NCI-H2081 treated with DMSO at 0.1 percent for 48 hours (cell line): Measurements from ENCODE around the gene GRAMD4.

Experiments
- DNase-seq: peaks from one replicate; lab custom pipeline; 2025; lab: John Stamatoyannopoulos, UW

Gene GRAMD4

DNA sequence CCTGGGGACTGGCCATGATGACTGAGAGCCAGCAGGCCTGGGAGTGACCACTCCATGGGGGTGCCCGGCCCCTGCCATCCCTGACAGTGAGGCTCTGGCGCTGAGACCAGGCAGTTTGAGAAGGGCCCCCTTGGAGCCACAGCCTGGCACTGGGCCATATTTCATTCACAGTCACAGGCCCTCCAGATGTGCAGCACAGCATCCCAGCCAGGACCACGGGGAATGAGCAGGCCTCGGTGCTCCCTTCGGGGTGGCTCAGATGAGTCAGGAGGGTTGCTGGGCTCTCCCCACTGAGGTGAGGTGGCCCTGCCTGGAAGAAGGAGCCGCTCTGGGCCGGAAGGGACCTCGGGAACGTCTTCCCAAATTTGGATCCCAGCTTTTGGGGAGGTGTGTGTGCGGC is 53.0 kb downstream of the GRAMD4 start:
- DNase-seq = no peak

DNA sequence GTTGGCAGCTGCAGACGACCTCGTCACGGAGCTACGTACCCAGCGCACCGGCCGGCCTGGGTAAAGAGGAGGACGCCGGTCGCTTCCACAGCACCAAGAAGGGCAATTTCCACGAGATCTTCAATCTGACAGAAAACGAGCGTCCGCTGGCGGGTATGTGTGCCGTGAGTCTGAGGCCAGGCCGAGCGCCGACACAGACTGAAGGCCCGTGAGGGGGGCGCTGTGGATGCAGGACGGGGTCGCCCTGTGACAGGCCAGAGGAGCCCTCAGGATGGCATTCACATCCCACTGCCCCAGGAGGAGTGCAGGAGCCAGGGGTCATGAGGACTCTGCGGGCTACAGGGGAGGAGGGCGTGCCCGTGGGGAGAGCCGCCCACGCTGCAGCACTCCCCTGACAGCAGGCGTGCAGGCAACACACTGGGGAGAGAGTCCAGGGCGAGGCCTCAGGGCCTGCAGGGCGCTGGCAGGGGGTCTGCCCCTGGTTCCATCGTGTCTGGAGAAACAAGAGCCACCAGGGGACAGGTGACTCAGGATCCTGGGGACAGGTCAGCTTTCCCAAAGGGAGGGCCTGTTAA is 53.6 kb downstream of the GRAMD4 start:
- no peak for DNase-seq

DNA sequence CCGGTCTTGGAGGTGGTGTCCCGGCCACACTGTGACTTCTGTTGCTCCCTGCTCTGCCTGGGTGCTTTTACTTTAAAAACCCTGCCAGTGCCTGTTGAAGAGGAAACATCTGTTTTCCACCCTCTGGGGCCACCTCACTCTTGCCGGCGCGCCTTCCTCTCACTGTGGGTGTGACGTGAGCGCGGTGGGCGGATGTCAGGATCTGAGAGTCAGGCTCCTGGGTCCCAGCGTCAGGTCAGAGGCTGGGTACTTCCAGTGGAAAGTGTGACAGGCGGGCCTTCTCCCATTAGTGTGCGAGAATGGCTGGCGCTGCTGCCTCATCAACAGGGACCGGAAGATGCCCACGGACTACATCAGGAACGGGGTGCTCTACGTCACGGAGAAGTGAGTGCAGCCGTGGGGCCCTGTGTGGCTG is 54.2 kb downstream of the GRAMD4 start:
- no peak for DNase-seq

DNA sequence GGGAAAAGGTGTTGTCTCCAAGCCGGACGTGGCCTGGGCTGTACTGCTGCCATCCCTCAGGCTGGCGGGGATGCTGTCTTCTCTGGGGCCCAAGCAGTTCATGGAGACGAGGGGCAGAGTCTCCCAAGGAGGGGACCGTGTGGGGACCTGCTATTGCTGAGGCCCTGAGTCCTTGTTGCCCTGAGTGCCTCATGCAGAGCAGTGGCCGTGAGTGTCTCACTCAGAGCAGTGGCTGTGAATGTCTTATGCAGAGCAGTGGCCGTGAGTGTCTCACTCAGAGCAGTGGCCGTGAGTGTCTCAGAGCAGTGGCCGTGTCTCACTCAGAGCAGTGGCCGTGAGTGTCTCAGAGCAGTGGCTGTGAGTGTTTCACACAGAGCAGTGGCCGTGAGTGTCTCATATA is 54.7 kb downstream of the GRAMD4 start:
- no peak for DNase-seq

DNA sequence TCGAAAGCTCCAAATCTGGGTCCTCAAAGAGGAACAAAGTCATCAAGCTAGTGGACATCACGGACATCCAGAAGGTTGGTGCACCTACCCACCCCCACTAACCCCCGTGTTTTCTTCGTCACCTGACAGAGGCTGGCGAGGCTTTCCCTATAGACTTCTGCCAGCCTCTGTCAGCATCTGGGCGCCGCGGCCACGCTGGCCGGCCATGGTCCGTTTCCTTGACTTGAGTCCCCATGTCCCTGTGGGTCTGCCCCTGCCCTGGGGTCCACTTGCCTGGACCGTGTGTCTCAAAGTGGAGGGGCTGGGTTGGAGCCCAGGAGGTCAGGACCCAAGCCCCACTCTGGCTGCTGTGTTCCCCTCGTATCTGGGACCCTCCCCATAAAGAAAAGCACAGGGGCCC is 55.3 kb downstream of the GRAMD4 start:
- no peak for DNase-seq

DNA sequence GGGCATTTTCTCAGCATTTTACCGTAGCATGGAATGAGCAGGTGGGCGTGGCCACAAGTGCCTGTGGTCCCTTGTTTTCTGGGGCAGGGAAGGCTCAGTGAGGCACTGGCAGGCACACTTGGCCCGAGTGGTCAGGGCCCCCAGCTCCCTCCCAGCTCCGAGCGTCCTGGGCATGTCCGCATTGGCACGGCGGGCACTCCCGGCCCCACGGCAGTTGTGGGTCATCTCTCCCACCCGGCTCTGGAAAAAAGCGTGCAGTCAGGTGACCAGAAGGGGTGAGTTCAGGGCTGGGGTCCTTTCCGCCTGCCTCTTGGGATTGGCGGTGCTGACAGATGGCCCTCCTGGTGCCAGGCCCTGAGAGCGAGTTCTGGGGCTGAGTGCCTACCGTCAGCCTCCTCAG is 55.8 kb downstream of the GRAMD4 start:
- no peak for DNase-seq

DNA sequence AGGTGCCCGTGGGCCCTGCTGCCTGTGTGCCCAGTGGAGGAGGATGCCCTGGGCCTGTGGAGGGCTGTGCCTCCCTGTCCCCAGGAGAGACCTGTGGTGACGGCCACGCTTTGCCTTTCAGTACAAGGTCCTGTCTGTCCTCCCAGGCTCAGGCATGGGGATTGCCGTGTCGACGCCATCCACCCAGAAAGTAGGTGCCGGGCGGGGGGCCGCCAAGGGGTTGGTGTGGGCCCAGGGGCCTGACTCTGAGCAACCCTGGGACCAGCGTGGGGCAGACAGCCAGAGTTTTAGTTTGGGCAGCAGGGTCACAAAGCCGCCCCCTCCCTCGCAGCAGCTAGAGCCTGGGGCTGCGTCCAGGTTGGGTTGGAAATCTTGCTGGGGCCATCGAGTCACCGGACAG is 56.3 kb downstream of the GRAMD4 start:
- no peak for DNase-seq

DNA sequence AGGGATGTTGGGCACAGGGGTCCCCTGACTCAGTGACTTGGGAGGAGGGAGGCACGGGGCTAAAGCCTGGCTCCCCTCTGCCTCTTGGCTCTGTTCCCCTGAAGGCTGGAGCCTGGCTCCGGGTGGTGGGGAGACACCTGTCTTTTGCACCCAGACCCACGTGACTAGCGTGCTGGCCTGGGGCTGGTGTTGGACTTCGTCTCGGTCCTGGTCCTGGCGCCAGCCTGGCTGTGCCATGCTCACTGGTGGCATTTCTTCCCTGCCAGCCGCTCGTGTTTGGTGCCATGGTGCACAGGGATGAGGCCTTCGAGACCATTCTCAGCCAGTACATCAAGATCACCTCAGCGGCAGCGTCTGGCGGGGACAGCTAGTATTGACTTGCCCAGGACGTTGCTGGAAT is 56.7 kb downstream of the GRAMD4 start:
- no peak for DNase-seq

DNA sequence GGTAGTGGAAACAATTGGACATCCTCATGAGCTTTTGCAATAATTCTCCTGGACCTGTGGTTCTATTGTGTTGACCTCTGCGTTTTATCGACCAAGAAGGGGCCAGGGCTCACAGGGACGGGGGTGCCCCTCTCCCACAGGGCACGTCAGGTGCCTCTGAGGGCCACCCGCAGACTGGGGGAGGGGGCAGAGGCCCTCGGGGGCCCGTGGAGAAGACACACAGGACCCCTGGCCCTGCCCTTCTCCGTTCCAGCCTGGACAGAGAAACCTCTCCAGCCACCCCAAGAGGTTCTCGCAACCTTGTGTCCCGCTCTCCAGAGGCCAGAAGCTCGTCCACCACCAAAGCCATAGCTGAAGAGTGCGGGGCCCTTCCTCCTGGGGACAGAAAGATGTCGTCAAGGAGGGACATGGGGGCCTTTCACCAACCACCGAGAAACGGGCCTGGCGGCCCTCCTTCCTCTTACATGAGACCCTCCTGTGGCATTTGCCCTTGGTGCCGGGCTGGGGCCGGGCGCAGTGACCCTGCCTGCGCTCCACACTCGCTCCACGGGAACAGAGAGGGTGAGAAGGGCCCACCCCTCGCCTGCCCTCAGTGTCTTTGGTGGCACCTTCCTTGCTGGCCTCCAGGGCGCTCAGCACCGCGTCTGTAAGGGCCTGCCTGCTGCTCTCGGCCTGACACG is 57.3 kb downstream of the GRAMD4 start:
- DNase-seq = no peak

DNA sequence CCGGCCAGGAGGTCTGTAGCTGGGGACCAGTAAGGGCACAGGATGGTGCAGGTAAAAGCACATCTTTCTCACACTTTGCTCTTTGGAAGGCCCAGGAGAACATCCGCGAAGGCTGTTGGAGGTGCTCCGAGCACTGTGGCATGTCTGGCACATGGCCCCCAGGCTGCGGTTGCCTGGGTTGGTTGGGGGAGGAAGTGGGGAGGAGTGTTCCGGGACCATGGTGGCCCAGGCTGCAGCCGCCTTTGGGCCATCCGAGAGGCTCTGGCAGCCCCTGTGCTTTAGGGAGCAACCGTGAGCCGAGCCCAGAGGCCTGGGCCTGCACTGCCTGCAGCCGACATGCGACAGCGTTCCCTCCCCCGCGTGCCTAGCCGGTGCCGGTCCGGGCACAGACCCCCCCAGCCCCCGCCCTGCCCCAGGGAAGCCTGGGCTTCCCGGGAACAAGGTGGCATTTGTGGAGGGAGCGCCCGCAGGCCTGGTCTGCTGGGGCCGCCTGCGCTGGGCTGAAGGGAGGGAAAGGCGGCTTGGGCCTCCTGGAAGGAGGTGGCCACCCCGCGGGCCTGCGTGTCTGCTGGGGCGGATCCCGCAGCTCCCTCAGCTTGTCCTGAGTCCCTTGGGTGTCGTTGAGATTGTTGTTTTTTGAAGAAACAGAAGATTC is 57.9 kb downstream of the GRAMD4 start:
- no peak for DNase-seq

DNA sequence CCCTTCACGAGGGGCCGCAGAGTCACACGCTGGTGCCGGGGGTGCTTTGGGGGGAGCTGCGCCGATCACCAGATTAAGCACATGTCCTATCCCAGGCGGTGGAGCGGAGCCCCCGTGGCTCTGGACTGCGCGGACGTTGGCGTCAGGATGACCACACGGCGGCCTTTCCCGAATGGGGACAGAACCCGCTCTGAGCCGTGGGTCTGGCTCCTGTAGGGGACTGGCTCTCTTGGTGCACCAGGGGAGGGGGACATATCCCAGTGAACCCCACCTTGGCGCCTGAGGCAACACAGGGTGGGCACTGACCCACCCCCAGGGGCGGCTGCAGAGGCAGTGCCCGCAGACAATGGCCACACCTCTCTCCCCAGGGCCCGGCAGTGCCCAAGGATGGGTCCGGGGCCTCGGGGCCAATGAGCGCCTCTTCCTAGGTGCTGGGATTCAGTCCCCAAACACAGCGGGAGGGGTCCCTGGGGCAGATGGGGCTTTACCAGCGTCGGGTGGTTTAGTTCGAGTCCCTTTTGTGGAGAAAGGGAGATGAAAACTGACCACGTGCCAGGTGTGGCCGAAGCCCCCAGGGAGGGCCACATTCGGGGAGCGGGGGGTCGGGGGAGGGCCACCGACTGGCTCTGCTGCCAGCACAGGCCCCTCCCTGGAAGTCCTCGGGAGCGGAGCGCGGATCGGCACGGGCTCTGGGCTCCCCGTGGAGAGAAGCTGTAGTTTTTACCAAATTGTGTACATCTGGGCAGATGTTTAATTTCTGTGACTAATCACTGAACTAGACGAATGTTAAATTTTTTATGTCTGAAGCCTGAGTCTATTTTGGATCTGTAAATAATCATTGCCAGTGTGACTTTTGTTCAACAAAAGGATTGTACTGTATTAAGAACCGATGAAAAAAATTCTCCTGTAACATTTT is 58.9 kb downstream of the GRAMD4 start:
- no peak for DNase-seq

DNA sequence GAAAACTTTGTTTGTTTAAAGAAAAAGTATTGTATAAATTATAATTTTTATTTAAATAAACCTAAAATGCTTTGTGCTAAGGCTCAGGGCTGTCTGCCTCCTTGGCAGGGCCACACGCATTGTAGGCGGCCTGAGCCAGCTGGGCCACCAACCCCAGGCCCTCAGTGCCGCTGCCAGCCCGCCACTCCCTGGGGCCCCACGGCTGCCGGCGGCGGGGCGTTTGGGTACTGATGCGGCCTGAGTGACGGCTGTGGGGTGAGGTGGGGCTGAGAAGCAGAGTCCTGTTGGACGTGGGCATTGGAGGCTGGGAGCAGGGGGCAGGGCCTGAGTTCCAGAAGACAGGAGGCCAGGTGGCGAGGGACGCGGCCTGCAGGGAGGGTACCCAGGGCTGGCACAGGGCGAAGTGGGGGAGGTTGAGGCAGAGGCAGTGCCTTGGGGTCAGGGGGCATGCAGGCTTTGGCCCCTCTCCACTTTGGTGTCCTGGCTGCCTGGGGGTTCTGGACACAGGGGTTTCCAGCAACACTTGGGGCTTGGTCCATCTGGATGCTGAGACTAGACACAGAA is 59.6 kb downstream of the GRAMD4 start:
- DNase-seq = no peak

DNA sequence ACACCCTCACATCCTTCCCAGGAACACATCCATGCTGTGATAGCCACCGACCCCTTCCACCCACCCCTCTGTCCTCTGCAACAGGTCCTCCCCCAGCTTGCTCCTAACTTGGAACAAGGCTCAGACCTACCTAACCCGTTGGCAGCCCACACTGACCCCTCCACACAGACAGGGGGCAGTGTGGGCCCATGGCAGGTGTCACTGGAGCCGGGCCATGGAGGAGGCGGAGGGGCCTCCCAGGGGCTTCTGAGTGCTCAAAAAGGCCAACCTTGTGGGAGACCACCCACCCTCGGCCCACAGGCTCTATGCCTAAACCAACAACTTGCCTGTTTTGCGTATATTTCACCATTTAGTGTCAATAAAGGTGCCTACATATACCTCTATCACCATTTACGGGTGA is 60.8 kb downstream of the GRAMD4 start:
- DNase-seq = no peak

DNA sequence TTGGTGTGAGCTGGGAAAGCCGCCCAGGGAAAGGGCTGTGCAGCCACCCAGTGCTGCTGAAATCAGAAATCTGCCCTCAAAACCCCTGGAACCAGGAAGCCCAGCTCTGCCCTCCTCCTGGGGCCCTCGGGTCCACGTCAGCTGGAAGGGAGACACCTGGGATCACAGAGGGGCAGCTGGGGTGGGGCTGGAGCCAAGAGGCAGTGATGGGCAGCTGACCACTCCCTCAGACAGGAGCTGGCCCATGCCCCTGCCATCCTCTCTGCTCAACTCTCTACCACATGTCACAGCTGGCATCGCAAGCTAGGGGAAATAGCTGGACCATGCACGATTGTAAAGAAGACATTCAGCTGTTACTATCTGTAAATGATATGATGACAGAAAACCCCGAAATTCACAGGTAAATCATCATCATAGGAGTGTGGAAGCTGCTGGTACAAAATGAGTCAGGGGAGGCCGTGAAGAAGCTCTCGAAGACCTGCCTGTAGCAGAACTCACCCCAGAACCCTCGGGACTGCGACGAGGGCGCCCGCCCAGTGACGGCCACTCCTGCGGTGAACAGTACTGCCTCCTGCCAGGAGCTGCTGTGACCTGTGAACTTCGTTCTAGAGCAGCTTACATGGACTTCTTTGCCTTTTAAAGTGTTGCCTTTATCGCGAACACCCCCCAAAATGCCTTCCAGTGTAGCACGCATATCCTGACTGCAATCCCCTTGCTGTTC is 62.0 kb downstream of the GRAMD4 start:
- no peak for DNase-seq

DNA sequence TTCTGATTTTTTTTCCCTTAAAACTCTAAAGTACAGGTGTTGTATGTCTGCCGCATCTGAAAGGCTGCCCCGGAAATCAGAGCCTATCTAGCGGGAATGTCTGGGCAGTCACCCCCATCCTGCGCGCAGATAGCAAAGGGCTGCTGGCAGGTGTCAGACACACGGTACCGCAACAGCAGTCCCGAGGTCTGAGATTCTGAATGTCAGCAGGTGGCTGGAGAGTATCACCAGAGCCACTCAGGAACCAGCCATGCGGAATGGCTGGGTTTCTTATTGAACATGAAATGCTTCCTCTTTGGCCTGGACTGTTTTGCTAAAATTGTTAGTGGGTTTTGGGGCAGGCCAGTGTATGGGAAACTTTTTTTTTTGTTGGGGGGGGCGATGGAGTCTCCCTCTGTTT is 64.5 kb downstream of the GRAMD4 start:
- no peak for DNase-seq

DNA sequence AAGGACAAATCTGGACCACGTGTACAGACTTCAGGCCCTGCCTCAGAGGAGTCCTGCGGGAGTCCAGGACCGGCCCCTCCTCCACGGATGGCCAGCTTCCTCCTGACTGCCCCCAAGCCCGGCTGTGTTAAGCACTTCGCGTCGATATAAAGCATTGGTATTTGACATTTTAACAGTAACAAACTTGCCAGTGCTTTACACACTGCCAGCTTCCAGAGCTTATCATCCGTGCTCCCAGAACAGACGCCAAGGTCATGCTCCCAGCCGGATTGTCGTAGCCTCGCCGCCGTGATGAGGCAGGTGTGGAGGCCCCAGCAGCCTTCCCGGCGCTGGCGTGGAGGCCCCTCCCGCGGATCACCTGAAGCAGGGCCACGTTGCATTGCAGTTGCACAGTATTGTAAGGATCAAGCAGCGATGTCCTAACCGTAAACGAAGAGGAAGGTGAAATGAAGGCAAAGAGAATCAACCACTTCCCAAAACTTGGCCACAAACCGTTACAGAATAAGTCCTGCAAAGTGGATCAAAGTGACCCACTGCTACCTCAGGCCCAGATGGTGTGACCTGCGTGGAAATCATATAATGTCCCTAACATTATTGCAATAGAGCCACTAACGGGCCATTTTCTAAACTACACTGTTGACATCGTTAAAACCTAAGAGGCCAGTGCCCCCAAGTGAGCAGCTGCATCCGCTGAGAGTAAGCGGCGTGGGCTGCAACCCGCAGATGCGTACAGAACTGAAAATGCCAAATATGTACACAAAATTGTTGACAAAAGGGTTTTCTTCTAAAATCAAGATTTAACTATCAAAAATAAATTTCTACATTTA is 66.2 kb downstream of the GRAMD4 start:
- no peak for DNase-seq

DNA sequence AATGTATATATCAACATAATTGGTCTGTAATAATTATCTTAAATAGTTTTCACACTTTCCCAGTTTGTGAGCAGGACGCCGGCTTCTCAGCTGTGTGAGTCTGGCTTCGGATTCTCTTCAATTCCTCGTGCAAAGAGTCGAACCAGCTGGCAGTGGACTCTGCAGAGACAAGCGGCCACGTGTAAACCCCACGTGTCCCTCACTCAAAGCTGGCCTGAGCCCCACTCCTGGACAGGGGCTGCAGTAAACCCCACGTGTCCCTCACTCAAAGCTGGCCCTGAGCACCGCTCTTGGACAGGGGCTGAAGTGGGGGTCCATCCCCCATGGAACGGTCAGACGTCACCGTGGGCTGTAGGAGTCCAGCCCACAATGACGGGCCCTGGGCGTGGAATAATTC is 66.9 kb downstream of the GRAMD4 start:
- DNase-seq = no peak

DNA sequence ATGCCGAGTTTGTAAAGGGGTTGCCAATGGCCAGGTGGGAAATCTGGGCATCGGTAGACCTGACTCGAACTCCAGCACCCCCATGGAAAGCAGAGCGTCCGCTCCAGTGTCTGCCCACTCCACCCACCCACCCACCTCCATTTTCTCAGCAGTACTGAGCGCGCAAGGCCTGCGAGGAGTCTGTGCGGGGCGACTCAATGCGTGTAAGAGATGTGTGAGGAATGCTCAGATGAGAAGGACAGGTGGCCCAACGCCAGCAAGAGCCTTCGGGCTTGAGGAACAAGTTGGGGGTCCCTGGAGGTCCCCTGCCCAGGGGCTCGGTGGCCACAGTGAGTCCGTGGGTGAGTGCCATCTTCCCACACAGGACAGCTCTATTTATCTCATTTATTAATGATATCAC is 67.3 kb downstream of the GRAMD4 start:
- DNase-seq = no peak

DNA sequence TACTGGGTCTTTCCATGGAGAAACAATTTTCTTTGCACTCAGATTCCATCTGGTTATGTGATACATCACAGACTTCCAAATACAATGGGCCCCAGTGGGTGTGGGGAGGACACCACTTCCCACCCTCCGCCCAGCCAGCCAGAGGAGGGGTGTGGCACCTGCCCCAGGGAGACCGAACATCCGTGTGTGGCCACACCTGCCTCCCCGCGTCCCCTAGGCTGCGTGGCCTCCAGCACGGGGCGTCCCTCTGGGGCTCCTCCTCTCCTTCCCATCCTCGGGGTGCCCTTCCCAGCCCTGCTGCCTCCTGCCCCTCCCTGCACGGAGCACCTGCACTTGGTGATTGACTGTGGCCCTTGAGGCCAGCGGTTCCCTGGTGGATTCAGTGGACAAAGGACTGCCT is 68.8 kb downstream of the GRAMD4 start:
- no peak for DNase-seq

DNA sequence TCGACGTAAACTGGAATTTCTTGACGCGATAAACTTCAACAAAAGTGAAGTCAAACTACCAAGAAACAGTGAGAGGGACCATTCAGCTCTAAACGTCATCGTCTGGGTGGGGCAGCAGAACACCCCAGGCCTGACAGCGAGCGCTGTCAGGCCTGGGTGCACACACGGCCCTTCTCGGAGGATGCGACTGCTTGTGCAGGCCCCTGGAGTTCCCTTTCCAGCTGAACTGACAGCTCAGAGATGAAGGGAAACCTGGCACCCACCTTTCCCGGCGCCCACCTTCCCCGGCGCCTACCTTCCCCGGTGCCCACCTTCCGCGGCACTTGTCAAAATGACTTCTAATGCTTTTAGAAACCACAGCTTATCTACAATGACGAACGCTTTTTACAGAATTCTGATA is 70.0 kb downstream of the GRAMD4 start:
- DNase-seq = no peak

DNA sequence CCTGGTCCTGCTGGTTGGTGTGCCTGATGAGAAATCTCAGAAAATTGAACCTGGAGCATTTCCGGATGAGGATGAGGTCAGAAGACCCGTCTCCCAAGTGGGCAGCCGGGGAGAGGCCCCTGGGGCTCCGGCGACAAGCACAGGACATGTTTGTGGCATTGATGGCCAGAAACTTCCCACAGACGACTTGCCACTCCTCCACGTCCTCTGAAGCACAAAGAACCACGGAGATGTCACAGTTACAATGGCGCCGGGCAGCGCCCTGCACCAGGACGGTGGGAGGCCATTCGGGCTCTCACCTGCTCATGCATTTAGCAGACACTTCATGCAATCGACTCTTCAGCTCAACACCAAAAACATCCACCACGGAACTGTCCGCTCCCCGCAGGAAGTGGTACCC is 71.4 kb downstream of the GRAMD4 start:
- DNase-seq = no peak
